ENCODE data around the gene EFNA1.

Gene EFNA1

DNA sequence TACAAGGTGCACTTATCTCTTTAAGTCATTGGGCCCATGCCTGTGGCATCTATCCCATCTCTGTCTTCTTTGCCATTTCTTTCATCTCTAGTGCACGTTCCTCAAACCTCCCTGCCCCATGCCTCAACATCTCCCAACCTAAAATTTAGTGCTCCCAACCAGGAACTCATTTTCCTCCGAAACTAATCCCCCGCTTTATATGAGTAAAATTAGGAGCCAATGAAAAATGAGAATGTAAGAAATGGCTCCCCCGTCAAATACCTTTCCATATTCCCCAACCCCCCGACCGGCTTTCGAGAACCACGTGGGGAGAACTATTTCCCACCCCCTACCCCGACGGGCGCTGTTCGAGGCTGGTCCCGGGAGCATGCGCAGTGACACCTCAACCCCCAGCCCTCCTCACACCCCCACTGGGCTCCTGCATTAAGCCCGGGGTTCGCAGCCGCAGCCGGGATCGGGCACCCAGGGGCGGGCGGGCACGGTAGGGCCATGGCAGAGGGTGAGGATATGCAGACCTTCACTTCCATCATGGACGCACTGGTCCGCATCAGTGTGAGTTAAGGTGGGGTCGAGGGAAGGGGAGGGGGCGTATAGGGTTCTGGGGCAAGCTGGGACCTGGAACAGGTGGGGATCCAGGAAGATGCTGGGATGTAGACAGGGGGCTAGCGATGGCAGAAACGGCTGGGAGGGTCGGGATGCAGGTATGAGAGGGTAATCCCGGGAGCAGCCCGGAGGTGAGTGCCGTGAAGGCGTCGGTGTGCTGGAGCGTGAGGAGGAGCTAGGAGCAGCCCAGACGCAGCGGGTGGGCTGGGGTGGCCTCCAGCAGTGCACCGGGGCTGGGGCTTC, 46.0 kb downstream of the EFNA1 start, which contains the start of gene TRIM46:
Gene TRIM46, plus strand, starts transcription at position 372 of the 846 bp plus-strand sequence. Its CDS starts 118 bp downstream, at position 490.
- peak; percentile 74 for DNase-seq (ENCODE audit: insufficient read length)
- peak; percentile 60 for FAIRE-seq
- TF ChIP-seq TAF1 (IDR thresholded peaks at IDR 0.05; ENCODE audit: borderline replicate concordance, low read depth, low read length), result no peak
- no peak for TF ChIP-seq POLR2A (IDR thresholded peaks at IDR 0.05; ENCODE audit: low read depth, low read length)
- no peak for TF ChIP-seq POLR2AphosphoS5 (IDR thresholded peaks at IDR 0.05; ENCODE audit: low read depth, low read length)

DNA sequence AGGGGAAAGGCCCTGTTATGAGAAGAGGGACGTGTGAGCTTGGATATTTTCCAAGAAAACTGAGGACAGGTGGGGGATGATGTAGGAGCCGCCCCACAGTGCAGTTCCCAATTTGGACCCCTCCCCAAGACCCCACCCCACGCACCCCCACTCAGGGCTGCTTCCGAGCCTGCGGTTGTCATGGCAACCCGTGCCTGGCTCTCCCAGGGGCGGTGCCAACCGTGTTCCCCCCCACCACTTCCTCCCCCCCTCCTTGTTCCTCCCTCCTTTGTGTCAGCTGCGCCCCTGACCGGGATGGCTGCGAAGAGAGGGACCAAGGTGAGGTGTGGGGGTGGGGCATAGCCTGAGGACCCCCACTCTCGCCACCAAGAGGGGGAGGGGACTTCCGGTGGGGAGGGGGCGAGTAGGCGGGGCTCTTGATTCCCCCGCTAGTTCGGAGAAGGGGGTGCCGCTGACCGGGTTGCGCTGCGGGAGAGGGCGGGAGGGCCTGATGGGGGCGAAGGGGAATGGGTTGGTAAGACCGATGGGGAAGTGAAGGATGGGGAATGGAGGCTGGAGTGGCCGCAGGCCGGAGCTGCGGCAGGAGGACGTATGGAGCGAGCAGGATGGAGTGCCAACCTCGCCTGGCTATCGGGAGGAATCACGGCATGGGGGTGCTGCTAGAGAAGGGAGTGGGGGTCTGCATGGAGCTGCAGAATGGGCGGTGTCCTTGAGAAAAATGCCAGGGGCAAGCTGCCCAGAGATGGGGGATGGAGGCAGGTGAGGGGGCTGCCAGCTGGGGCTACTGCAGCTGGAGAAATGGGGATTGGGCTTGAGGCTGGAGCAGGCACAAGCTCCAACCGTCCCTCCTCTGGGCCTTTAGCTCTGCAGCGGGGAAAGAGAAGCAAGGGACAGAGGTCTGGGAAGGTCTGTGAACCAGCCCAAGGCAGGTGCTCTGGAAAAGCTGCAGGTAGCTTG, 46.9 kb downstream of the EFNA1 start:
- no peak for FAIRE-seq
- no peak for TF ChIP-seq POLR2AphosphoS5 (IDR thresholded peaks at IDR 0.05; ENCODE audit: low read depth, low read length)
- no peak for DNase-seq (ENCODE audit: insufficient read length)

DNA sequence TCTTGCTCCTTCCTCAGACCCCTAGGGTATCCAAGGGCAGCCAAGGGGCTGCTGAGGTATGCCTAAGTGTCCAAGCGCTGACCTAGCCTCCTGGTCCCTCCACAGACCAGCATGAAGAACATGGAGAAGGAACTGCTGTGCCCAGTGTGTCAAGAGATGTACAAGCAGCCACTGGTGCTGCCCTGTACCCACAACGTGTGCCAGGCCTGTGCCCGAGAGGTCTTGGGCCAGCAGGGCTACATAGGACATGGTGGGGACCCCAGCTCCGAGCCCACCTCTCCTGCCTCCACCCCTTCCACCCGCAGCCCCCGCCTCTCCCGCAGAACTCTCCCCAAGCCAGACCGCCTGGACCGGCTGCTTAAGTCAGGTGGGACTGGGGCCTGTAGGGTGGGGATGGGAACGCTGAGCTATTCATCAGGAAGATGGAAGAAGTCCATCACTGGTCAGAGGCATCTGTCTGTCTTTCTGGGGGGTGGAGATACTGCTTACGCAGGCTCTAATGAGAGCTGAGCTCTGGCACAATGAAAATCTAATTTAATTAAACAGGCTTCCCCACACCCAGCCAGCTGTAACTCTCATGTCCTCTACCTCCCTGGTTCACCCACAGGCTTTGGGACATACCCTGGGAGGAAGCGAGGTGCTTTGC, 47.7 kb downstream of the EFNA1 start:
- DNase-seq (ENCODE audit: insufficient read length) (no peak), FAIRE-seq (no peak)
- no peak for TF ChIP-seq POLR2A (IDR thresholded peaks at IDR 0.05; ENCODE audit: low read depth, low read length)
- TF ChIP-seq POLR2AphosphoS5 (IDR thresholded peaks at IDR 0.05; ENCODE audit: low read depth, low read length), result no peak
- no peak for TF ChIP-seq TAF1 (IDR thresholded peaks at IDR 0.05; ENCODE audit: borderline replicate concordance, low read depth, low read length)

DNA sequence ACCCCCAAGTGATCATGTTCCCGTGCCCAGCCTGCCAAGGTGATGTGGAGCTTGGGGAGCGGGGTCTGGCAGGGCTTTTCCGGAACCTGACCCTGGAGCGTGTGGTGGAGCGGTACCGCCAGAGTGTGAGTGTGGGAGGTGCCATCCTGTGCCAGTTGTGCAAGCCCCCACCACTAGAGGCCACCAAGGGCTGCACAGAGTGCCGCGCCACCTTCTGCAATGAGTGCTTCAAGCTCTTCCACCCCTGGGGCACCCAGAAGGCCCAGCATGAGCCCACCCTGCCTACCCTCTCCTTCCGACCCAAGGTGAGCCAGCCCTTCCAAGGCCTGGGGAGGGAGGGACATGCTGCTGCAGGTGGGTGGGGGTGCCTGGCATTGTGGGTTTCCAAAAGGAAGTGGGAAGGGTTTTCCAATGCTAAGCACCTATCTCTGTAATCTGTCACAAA, 48.3 kb downstream of the EFNA1 start:
- TF ChIP-seq POLR2A (IDR thresholded peaks at IDR 0.05; ENCODE audit: low read depth, low read length) (no peak), TAF1 (IDR thresholded peaks at IDR 0.05; ENCODE audit: borderline replicate concordance, low read depth, low read length) (no peak), POLR2AphosphoS5 (IDR thresholded peaks at IDR 0.05; ENCODE audit: low read depth, low read length) (no peak)
- no peak for DNase-seq (ENCODE audit: insufficient read length)
- FAIRE-seq, result no peak

DNA sequence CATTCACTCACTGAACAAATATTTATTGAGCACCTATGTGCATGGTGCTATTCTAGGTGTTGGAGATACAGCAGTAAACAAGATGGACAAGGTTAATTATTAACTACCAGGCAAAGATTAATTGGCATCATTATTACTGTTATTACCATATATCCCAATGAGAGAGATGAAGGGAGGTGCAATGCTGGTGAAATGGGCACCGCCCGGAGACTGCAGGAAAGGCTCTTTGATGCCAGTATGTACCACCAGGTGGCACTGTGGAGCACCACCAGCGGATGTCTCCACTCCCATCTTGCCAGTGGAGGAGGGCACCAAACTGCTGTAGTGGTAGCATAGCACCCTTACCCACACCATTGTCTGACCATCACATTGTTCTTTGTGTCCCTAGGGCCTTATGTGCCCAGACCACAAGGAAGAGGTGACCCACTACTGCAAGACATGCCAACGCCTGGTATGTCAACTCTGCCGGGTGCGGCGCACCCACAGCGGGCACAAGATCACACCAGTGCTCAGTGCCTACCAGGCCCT, 48.9 kb downstream of the EFNA1 start:
- peak; percentile 93 for DNase-seq (ENCODE audit: insufficient read length)
- TF ChIP-seq POLR2AphosphoS5 (IDR thresholded peaks at IDR 0.05; ENCODE audit: low read depth, low read length) (no peak), TAF1 (IDR thresholded peaks at IDR 0.05; ENCODE audit: borderline replicate concordance, low read depth, low read length) (no peak), POLR2A (IDR thresholded peaks at IDR 0.05; ENCODE audit: low read depth, low read length) (no peak)
- FAIRE-seq, result peak; percentile 80

DNA sequence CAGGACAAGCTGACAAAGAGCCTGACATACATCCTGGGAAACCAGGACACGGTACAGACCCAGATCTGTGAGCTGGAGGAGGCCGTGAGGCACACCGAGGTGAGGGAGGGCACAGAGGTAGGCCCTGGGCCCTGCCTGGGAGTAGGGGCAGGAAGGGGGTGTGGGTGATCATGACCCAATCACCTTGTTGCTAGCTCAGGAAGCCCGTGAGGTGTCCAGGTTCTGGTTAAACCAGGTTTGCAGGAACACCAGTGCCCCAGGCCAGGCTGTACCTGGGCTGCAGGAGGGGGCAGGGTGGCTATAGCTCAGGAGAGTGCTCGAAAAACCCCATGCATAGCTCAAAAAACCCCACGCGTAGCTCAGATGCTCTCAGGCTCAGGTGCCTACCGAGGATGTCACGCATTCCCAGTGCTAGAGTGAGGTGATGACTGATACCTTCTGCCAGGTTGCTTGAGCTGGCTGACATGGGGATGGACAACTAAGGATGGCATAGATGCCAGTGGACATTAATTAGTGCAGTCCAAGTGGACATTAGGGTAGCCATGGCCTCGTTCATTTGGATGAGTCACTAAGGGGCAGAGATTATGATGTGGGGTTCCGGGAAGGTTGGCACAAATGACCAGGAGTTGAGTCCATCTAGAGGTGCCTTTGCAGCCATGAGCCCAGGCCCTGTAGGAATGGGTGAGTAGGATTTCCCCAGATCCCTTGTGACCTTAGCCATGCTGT, 49.7 kb downstream of the EFNA1 start:
- TF ChIP-seq POLR2AphosphoS5 (IDR thresholded peaks at IDR 0.05; ENCODE audit: low read depth, low read length) (no peak), POLR2A (IDR thresholded peaks at IDR 0.05; ENCODE audit: low read depth, low read length) (no peak), TAF1 (IDR thresholded peaks at IDR 0.05; ENCODE audit: borderline replicate concordance, low read depth, low read length) (no peak)
- DNase-seq (ENCODE audit: insufficient read length) (peak; percentile 13), FAIRE-seq (no peak)

DNA sequence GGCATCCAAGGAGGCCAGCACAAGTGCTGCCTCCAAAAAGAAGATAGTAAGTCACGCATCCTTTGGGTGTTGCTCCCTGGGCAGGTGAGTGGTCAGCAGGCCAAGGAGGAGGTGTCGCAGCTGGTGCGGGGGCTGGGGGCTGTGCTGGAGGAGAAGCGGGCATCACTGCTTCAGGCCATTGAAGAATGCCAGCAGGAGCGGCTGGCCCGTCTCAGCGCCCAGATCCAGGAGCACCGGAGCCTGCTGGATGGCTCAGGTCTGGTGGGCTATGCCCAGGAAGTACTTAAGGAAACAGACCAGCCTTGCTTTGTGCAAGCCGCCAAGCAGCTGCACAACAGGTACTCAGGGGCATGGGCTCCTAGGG, 50.2 kb downstream of the EFNA1 start:
- peak; percentile 13 for DNase-seq (ENCODE audit: insufficient read length)
- TF ChIP-seq POLR2AphosphoS5 (IDR thresholded peaks at IDR 0.05; ENCODE audit: low read depth, low read length) (no peak), POLR2A (IDR thresholded peaks at IDR 0.05; ENCODE audit: low read depth, low read length) (no peak), TAF1 (IDR thresholded peaks at IDR 0.05; ENCODE audit: borderline replicate concordance, low read depth, low read length) (no peak)
- no peak for FAIRE-seq

DNA sequence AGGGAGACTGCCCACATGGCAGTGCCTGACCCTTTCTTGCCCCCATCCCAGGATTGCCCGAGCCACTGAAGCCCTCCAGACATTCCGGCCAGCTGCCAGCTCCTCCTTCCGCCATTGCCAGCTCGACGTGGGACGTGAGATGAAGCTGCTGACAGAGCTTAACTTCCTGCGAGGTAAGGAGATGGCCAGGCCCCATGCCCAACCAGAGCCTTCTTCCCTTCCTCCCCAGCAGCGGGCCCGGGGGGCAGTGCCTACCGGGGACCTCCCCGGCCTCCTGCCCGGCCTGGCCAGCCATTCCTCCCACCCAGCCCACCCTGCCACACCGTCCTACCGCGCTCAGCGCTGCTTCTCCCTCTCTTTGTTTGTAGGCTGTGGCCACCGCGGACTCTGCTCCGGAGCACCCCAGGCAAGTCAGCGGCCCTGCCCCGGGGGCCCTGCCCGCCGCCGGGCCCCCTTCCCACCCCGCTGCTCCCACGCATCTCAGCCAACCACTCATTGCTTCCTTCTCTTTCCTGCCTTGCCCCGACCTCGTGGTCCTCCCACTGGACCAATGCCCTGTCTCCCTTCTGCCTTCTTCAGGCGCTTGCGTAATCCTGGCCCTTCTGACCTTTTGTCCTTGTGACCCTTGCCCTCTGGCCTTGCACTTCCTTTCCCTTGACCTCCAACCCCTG, 50.9 kb downstream of the EFNA1 start:
- TF ChIP-seq TAF1 (IDR thresholded peaks at IDR 0.05; ENCODE audit: borderline replicate concordance, low read depth, low read length) (no peak), POLR2A (IDR thresholded peaks at IDR 0.05; ENCODE audit: low read depth, low read length) (no peak), POLR2AphosphoS5 (IDR thresholded peaks at IDR 0.05; ENCODE audit: low read depth, low read length) (no peak)
- DNase-seq (ENCODE audit: insufficient read length), result peak; percentile 19
- no peak for FAIRE-seq

DNA sequence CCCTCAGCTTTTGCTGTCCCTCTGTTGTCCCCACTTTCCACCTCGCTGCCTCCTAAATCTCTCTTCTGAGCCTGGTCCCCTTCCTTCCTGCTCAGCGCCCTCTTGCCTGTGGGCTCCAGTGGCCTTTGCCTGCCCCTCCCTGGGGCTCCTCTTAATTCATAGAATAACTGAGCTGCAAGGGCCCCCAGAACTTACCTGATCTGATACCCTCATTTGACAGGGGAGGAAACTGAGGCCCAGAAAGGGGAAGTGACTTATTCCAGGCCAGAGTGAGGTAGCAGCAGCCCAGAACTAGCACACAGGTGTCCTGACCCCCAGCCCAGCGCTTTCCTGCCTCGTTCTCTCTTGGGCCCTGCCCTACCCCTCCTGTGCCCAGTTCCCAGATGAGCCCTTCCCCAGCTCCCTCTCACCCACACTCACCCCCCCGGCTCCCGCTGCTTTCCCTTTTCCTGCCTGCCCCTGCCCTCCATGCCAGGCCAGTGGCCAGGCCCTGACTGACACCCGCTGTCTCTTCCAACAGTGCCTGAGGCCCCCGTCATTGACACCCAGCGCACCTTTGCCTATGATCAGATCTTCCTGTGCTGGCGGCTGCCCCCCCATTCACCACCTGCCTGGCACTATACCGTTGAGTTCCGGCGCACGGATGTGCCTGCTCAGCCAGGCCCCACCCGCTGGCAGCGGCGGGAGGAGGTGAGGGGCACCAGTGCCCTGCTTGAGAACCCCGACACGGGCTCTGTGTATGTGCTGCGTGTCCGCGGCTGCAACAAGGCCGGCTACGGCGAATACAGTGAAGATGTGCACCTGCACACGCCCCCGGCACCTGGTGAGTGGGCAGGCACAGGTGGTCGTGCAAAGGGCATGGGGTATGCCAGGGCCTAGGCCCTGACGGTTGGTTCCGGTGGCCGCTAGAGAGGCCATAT, 51.7 kb downstream of the EFNA1 start:
- DNase-seq (ENCODE audit: insufficient read length) (peak; percentile 12), FAIRE-seq (no peak)
- TF ChIP-seq POLR2A (IDR thresholded peaks at IDR 0.05; ENCODE audit: low read depth, low read length) (no peak), POLR2AphosphoS5 (IDR thresholded peaks at IDR 0.05; ENCODE audit: low read depth, low read length) (no peak), TAF1 (IDR thresholded peaks at IDR 0.05; ENCODE audit: borderline replicate concordance, low read depth, low read length) (no peak)
